ENCODE data around the gene SCN10A.

SCN10A gene

GRCh38 chr3:38651153-38651789, 164.7 kb downstream of the SCN10A start:
- peak; percentile 72 for DNase-seq (ENCODE audit: low spot score)

- DNase-seq (ENCODE audit: low spot score): no peak
These were observed 165.6 kb downstream of the SCN10A start for GRCh38 chr3:38650248-38650951.

GRCh38 chr3:38649500-38650247, 166.3 kb downstream of the SCN10A start, which contains the start of gene SCN5A:
TSS of gene SCN5A (minus strand) at chr3:38649687. CDS start at chr3:38633307, 16,380 bp downstream.
- DNase-seq (ENCODE audit: low spot score): peak; percentile 60

GRCh38 chr3:38648659-38649499, 167.1 kb downstream of the SCN10A start:
- DNase-seq (ENCODE audit: low spot score): no peak

- no peak for DNase-seq (ENCODE audit: low spot score)
These were observed 167.9 kb downstream of the SCN10A start for GRCh38 chr3:38648024-38648658.

- DNase-seq (ENCODE audit: low spot score): no peak
These were observed 168.6 kb downstream of the SCN10A start for GRCh38 chr3:38647217-38647970.

All from AG08395 (cell line).